GM18517 (cell line): Measurements from ENCODE around the gene SLC9A3.

Experiments
- ATAC-seq: cut with Tn5 transposase; IDR thresholded peaks from one replicate; pipeline ENCODE4 v1.9.1; 2021; ENCODE audit warnings: mild to moderate bottlenecking, moderate library complexity; ENCODE audit not compliant: unreplicated experiment

Gene SLC9A3

DNA sequence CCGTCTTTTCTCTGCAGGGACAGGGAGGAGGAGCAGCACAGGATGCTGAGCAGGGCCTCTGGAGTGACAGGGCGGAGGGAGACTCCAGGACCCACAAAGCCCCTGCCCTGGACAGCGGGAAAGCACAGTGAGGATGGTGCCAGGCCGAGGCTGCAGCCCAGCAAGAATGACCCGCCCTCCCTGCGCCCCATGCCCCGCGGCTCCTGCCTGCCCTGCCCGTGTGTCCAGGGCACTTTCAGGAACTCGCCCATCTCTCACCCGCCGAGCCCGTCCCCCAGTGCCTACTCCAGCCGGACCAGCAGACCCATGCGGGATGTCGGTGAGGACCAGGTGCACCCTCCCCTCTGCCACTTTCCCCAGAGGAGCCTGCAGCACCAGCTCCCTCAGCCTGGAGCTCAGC, 90.4 kb downstream of the SLC9A3 start:
- ATAC-seq: no peak

DNA sequence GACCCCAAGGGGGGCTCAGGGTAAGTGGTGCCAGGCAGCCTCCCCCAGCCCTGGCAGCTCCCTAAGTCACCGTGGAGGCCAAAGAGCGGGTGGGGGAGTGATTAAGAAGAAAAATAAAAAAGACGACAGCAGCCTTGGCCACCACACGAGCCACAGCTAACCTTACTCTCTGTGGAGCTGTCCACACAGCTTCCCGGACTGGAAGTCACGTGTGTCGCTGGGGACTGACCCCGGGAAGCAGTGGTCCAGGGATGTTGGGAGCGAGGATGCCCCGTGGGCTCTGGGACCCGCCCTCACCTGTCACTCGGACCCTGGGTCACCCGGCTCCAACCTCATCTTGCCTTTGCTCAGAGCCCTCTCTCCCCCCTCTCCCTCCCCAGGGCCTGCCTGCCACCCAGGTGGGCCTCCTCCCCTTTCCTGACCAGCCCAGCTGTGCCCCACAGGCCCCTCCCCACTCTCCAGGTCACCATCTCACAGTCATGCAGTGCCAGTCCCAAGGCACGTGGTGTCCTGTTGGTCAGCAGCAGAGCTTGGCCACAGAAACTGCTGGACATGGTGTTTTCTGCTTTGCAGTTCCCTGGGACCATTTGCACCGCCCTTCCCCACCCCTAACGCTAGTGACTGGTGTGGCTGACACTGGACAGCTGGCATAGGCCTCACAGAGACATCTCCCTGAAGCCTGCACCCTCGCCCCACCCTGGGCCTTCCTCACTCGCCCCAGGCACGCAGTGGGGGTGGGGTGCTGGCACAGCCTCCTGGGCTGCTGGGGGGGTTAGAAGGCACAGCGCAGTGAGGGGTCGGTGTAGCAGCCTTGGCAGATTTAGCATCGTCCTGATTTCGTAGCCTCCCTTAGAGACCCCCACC, 91.1 kb downstream of the SLC9A3 start:
- no peak for ATAC-seq

GRCh38 chr5:432201-432927, 91.9 kb downstream of the SLC9A3 start:
- ATAC-seq: no peak

- ATAC-seq: no peak
Measured at GRCh38 chr5:431711-432050, 92.6 kb downstream of the SLC9A3 start.

- ATAC-seq: peak; percentile 69
Measured at GRCh38 chr5:431001-431710, 93.1 kb downstream of the SLC9A3 start.

DNA sequence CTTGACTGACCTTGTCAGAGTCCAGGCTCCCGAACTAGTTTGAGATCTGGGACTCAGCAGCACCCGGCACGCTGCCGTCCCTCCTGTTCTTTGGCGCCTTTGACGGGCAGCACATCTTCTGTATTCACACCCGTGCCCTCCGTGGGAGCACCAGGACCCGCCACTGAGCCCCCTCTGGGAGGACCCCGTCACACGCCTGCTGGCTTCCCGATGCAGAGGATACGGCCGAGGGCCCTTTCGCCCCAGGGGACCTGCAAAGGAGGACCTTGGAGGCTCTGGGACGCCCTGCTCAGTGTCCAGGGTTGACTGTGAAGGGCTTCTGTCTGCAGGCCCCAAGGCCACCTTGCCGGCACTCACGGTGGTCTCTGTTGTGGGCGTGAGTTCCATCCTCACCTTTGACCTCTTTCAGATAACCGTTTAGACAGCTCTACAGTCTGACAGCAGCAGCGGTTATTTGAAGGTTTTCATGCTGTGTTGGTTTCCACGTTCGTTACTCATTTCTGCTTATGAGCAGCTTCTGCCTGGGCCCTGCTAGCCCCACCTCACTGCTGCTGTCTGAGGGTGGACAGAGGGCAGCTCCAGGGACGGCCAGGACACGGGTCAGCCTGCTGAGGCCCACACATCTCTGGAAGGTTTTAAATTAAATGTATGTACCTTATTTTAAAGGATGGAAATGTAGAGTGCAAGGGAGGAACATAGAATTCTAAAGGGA, 93.9 kb downstream of the SLC9A3 start:
- no peak for ATAC-seq

DNA sequence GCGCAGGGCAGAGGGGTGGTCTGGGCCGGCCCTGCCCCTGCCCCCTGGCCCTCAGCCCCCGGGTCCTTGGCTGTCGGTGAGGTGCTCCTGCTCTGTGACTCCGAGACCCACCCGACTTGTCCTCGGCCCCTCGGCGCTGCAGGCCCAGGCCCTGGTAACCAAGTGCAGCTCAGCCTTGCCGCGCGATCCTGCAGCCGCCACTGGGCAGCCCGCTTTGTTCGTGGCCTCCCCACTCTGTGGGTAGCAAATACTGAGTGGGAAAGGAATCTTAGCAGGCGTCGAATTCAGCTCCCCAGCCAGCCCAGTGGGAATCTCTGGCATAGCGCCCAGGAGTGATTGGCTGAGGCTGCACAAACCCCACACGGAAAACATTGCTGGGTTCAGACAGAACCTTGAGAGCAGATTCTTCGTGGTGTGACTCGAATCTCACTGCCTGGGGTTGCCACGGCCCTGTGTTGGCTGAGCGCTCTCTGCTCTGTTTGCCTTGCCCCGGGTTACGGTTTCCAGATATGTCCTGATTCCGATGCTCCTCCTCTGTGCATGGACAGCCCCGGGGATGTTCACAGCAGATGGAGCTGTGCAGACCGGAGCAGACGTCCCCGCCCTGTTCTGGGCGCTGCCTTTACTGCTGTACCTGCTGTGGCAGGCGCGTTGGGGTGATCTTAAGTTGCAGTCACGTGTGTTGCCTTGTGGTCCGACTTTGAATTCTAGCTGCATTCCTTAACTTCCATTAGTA, 94.6 kb downstream of the SLC9A3 start:
- ATAC-seq: no peak

- no peak for ATAC-seq
Measured at GRCh38 chr5:428754-429452, 95.3 kb downstream of the SLC9A3 start.

DNA sequence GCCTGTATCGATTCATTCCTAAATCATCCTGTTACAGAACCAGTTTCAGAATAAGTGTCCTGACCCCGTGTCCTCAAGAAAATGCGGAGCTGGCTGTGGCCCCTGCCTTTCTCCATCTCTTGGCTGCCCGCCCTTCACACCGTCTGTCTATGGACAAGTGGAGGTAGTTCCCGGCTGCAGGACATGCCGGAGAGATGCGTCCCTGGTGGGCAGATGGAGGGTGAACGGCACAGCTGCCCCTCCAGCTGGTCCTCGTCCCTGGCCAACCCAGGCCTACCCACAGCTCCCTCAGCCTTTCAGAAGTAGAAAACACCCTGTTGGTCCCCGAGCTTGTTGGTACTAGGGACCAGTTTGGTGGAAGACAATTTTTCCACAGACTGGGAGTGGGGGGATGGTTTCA, 96.0 kb downstream of the SLC9A3 start:
- ATAC-seq: no peak

DNA sequence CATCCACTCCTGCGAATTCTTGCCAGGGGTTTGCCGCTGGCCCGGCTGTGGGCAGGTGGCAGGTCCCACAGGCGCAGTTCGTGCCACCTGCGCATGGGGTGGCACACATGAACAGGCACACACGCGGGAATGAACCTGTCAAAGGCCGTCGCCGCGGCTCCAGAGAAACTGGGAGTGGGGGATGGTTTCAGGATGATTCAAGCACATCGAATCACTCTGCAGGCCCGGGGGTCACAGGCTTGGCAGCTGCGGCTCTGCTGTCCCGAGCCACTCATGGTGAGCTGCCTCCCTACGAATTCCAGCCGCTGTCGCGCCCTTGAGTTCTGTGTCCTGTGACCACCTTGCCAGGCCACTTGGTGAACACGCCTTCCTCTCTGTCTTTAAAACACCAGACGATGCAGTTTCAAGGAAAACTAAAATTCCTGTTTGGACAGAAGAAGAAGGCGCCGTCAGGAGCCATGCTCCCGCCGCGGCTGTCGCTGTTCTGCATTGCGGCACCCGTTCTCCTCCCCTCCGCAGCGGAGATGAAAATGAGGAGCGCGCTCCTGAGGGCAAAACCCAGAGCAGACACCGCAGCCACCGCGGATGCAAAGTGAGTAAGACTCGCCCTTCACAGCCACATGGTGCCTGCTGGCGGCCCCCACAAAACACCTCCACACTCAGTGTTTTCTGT, 96.7 kb downstream of the SLC9A3 start:
- ATAC-seq: no peak

GRCh38 chr5:426392-426976, 97.8 kb downstream of the SLC9A3 start:
- no peak for ATAC-seq

DNA sequence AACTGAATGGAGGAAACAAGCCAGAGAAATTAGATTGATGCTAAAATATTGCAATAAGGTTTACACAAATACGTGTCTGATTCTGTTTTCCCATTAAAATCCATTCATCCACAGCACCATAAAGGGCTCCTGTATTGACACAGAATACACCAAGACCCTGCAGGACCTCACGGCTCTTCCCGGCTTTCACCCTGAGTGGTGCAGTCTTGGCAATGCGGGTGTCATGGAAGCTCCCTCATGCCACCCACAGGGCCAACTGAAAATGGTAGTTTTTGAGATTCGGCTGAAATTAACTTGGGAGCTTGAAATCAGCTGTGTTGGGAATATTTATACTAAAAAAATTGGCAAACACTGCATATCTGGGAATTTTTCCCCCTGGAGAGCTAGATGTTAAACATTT, 98.5 kb downstream of the SLC9A3 start:
- ATAC-seq: no peak

DNA sequence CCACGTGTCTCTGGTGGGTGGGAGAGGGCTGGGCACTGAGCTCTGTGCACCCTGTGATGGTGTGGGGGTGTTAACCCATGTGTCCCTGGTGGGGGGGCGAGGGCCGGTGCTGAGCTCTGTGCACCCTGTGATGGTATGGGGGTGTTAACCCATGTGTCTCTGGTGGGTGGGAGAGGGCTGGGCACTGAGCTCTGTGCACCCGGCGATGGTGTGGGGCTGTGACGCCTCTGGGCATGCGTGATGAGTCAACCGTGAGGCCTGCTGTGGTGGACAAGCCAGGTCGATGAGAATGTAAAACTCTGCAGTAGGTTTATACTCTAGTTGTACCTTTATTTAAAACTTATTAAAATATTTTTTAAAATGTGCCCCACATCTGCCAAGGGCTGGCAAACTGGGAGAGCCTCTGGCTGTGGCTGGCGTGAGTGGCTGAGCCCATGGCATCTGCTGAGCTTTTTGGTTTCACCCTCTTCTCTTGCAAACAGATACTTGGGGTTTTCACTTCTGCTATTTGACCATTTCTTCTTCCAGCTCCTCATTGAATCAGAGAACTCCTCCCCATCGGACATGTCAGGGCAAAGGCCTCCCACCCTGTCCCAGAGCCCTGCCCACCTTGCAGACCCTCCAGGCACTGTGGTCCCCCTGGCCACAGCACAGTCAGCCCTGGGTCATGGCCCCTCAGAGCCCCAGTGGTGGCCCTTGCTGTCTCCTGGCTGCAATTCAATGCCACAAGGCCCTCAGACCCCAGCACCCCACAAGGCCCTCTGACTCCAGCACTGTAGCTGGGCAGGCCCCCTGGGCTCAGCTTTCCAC, 99.7 kb downstream of the SLC9A3 start:
- peak; percentile 97 for ATAC-seq

GRCh38 chr5:423626-424261, 100.5 kb downstream of the SLC9A3 start:
- no peak for ATAC-seq

GRCh38 chr5:423233-423565, 101.0 kb downstream of the SLC9A3 start:
- ATAC-seq: no peak

DNA sequence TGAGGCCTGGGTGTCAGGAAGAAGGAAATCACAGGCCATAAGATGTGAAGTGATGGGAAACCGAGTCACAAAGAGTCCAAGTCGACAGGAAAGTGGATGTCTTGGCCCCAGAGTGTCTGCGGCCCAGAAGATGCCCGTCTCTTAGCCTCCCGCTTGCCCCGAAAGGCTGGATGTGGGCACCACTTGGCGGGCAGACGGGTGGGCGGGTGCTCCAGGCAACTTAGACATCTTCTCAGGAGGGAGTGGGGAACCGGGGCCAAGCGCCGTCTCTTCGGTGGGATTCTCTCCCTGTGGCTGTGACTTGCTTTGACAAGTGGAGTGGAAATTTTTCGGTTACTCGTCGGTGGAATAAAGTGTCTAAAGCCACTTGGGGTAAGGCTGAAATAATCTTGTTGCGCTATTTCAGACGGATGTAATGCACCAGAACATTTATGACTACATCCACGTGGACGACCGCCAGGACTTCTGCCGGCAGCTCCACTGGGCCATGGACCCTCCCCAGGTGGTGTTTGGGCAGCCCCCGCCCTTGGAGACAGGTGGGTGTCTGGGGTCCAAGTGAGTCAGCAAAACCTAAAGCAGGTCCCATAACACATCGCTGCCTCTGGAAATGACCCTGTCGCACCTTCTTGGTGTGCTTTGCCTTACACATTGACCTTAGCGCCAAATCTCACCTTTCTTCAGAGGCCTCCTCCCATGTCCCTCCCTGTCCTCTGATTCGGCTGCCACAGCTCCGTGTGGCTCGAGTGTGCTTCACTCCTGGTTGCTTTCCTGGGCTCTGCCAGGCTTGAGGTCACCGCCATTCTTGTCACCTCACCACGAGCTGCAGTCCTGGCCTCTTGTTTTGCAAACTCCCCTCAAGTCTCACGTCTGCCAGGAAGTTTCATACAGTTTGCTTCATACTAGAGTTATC, 101.7 kb downstream of the SLC9A3 start:
- ATAC-seq: no peak

DNA sequence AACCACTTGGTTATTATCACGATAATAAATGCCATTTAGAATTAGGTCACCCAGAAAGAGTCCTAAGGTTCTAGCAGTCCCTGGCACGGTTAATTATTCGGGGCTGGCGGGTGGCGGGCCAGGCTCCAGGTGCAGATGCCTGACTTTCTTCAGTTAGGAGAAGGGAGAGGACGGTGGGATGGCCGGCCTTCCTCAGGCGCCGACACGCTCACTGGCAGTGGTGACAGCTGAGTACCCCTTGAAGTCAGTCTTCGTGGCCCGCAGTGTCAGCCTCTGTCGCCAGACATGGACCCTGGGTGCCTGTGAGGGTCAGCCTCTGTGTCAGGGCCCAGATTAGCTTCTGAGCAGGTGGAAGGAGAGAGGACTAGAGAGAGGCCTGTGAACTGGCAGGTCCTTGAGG, 102.3 kb downstream of the SLC9A3 start:
- ATAC-seq: no peak
